Neural cell (in vitro differentiated cells): ENCODE data around the gene MRC2. TPM values are rescaled to one million over a fixed set of nuclear protein-coding genes. Genes with fewer than 3 reads are reported as not detected.

ENCODE experiments used
- H2AFZ ChIP-seq: fragments of 200-600, 300-800 bp; sonication (generic), shearing (Covaris generic); 2 replicates; pipeline ENCODE4 v1.6.0; 2014; ENCODE audit warnings: low read depth, mild to moderate bottlenecking, antibody characterized with exemption, low read length, moderate library complexity
- H3F3A ChIP-seq: fragments of 200-600 bp; shearing (Covaris generic); 2 replicates; pipeline ENCODE4 v1.6.1; 2016; ENCODE audit warnings: mild to moderate bottlenecking, moderate library complexity, mixed read lengths, antibody characterized with exemption, low read length; ENCODE audit not compliant: insufficient read depth, poor library complexity, severe bottlenecking
- H3K27ac ChIP-seq: fragments of 200-600, 300-800 bp; sonication (generic), shearing (Covaris generic); 2 replicates; pipeline ENCODE4 v1.5.1; 2014; ENCODE audit warnings: mild to moderate bottlenecking, low read length, moderate library complexity
- H3K27me3 ChIP-seq: fragments of 300-800, 200-600 bp; sonication (generic), shearing (Covaris generic); 2 replicates; pipeline ENCODE4 v1.6.0; 2014; ENCODE audit warnings: mild to moderate bottlenecking, low read depth, low read length, moderate library complexity; ENCODE audit not compliant: insufficient read depth
- H3K36me3 ChIP-seq: fragments of 300-800, 200-600 bp; sonication (generic), shearing (Covaris generic); 2 replicates; pipeline ENCODE4 v1.5.1; 2014; ENCODE audit warnings: mild to moderate bottlenecking, antibody characterized with exemption, low read length, moderate library complexity; ENCODE audit not compliant: insufficient read depth
- H3K4me2 ChIP-seq: fragments of 300-800, 200-600 bp; sonication (generic), shearing (Covaris generic); 2 replicates; pipeline ENCODE4 v1.6.0; 2014; ENCODE audit warnings: mild to moderate bottlenecking, low read length
- H3K4me3 ChIP-seq: fragments of 300-800, 200-600 bp; sonication (generic), shearing (Covaris generic); 2 replicates; pipeline ENCODE4 v1.5.1; 2014; ENCODE audit warnings: mild to moderate bottlenecking, low read length, moderate library complexity
- H3K79me2 ChIP-seq: fragments of 200-600 bp; shearing (Covaris generic); replicated peaks from 2 replicates; pipeline ENCODE4 v1.6.0; 2014; ENCODE audit warnings: mild to moderate bottlenecking, low read length, moderate library complexity; ENCODE audit not compliant: insufficient read depth
- H3K9ac ChIP-seq: fragments of 300-800, 200-600 bp; sonication (generic), shearing (Covaris generic); 2 replicates; pipeline ENCODE4 v1.6.1; 2016; ENCODE audit warnings: mild to moderate bottlenecking, low read length, mixed read lengths
- H3K9me2 ChIP-seq: fragments of 200-600 bp; shearing (Covaris generic); 2 replicates; pipeline ENCODE4 v1.6.1; 2016; ENCODE audit warnings: mild to moderate bottlenecking, low read length, mixed read lengths; ENCODE audit not compliant: insufficient read depth
- H3K9me3 ChIP-seq: fragments of 200-600, 300-800 bp; sonication (generic), shearing (Covaris generic); 2 replicates; pipeline ENCODE4 v1.6.1; 2016; ENCODE audit warnings: mild to moderate bottlenecking, mixed run types, low read length, moderate library complexity, mixed read lengths
- H4K20me1 ChIP-seq: fragments of 200-600 bp; shearing (Covaris generic); 2 replicates; pipeline ENCODE4 v1.6.1; 2016; ENCODE audit warnings: mild to moderate bottlenecking, mixed run types; ENCODE audit not compliant: insufficient read depth
- CTCF ChIP-seq: fragments of 450-650 bp; IDR thresholded peaks from 2 replicates; pipeline ENCODE4 v1.5.1; 2014; ENCODE audit warnings: antibody characterized with exemption, mild to moderate bottlenecking, moderate library complexity; ENCODE audit not compliant: poor library complexity, severe bottlenecking
- EP300 ChIP-seq: fragments of 450-650 bp; conservative IDR thresholded peaks from 2 replicates; pipeline ENCODE4 v1.6.1; 2014; ENCODE audit warnings: antibody characterized with exemption, mild to moderate bottlenecking, moderate library complexity; ENCODE audit not compliant: poor library complexity, severe bottlenecking
- EZH2 ChIP-seq: fragments of 200-600, 300-800 bp; shearing (Covaris generic), sonication (generic); IDR thresholded peaks from 2 replicates; pipeline ENCODE4 v1.6.1; 2014; ENCODE audit warnings: antibody characterized with exemption, low read length, borderline replicate concordance, mild to moderate bottlenecking; ENCODE audit not compliant: insufficient read depth, poor library complexity, severe bottlenecking
- MXI1 ChIP-seq: fragments of 450-650 bp; conservative IDR thresholded peaks from 2 replicates; pipeline ENCODE4 v1.6.1; 2014; ENCODE audit warnings: antibody characterized with exemption, mild to moderate bottlenecking; ENCODE audit not compliant: poor library complexity, severe bottlenecking
- POLR2AphosphoS5 ChIP-seq: IDR thresholded peaks from 2 replicates; pipeline ENCODE4 v1.6.1; 2012
- RAD21 ChIP-seq: fragments of 450-650 bp; conservative IDR thresholded peaks from 2 replicates; pipeline ENCODE4 v1.6.1; 2014; ENCODE audit warnings: antibody characterized with exemption, mild to moderate bottlenecking, moderate library complexity
- REST ChIP-seq: IDR thresholded peaks from 2 replicates; pipeline ENCODE4 v1.6.1; 2012; ENCODE audit warnings: borderline replicate concordance
- SMC3 ChIP-seq: fragments of 450-650 bp; conservative IDR thresholded peaks from 2 replicates; pipeline ENCODE4 v1.6.1; 2014; ENCODE audit warnings: antibody characterized with exemption, mild to moderate bottlenecking, moderate library complexity; ENCODE audit not compliant: poor library complexity
- TAF1 ChIP-seq: IDR thresholded peaks from 2 replicates; pipeline ENCODE4 v1.6.1; 2012; ENCODE audit warnings: low read depth
- polyA plus RNA-seq: library from polyadenylated mRNA; depleted of rRNA; stranded (reverse); fragments of >200 nt; gene quantifications from 2 replicates; pipeline ENCODE4 v1.2.3, GENCODE V29; 2014

MRC2 gene
- polyA plus RNA-seq, 1 donor from 2014 or later: 0.36 TPM

- no peaks in the 10 kb centered on the region for H3F3A ChIP-seq
- no peaks in the 10 kb centered on the region for H3K27me3 ChIP-seq
- TF ChIP-seq CTCF (no peak), POLR2AphosphoS5 (no peak)
- H3K9me2 ChIP-seq: no peaks in the 10 kb centered on the region
- H3K4me2 ChIP-seq: no peak overlapping the region
- no peak overlapping the region for H3K9ac ChIP-seq
- no peaks in the 10 kb centered on the region for H4K20me1 ChIP-seq
- no peaks in the 10 kb centered on the region for H3K79me2 ChIP-seq
- no peak overlapping the region for H3K4me3 ChIP-seq
- peaks cover 17% of the 10 kb centered on the region for H3K36me3 ChIP-seq
- H3K27ac ChIP-seq: no peak overlapping the region
- H3K9me3 ChIP-seq: peaks cover 16% of the 10 kb centered on the region
- H2AFZ ChIP-seq: no peak overlapping the region
Observed at GRCh38 chr17:62597920-62598319, 29.6 kb upstream of the MRC2 start.

GRCh38 chr17:62599964-62600657 is 27.4 kb upstream of the MRC2 start:
- no peaks in the 10 kb centered on the region for H4K20me1 ChIP-seq
- no peak overlapping the region for H3K4me2 ChIP-seq
- no peaks in the 10 kb centered on the region for H3K79me2 ChIP-seq
- no peaks in the 10 kb centered on the region for H3K27me3 ChIP-seq
- no peaks in the 10 kb centered on the region for H3K9me2 ChIP-seq
- H3K9me3 ChIP-seq: peaks cover 16% of the 10 kb centered on the region
- no peak overlapping the region for H3K27ac ChIP-seq
- H3F3A ChIP-seq: no peaks in the 10 kb centered on the region
- no peak for TF ChIP-seq MXI1
- TF ChIP-seq REST: no peak
- no peak for TF ChIP-seq CTCF
- TF ChIP-seq TAF1: no peak
- TF ChIP-seq EZH2: no peak
- no peak for TF ChIP-seq SMC3
- TF ChIP-seq RAD21: no peak
- TF ChIP-seq EP300: no peak
- TF ChIP-seq POLR2AphosphoS5: no peak
- H3K4me3 ChIP-seq: no peak overlapping the region
- peaks cover 13% of the 10 kb centered on the region for H3K36me3 ChIP-seq
- no peak overlapping the region for H3K9ac ChIP-seq
- no peak overlapping the region for H2AFZ ChIP-seq
